Astrocyte (in vitro differentiated cells and primary cell): ENCODE data around the gene PADI2.

ENCODE experiments used
- EZH2 ChIP-seq: IDR thresholded peaks from 2 replicates; pipeline ENCODE4 v1.6.1; 2012; ENCODE audit warnings: mild to moderate bottlenecking, low read length, inconsistent platforms; ENCODE audit not compliant: insufficient read depth
- TF ChIP-seq, protein P1 (sequence below): IDR thresholded peaks from 2 replicates; pipeline ENCODE4 v1.5.1; 2011; ENCODE audit warnings: low read depth, mild to moderate bottlenecking, inconsistent platforms, low read length, moderate library complexity; ENCODE audit not compliant: insufficient read depth

DNA sequence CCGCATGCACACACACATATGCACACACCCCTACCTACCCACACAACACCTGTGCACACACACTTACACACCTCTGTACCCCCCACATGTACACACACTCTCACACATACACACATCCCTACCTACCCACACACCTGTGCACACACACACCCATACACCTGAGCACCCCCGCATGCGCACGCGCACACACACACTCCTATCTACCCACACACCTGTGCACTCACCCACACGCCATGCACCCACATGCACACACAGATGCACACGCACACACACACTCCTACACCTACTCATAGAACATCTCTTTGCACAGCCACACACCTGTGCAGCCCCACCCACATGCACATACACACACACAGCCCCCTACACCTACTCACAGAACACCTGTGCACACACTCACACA is 15.5 kb upstream of the PADI2 start:
- TF ChIP-seq, protein P1, sequence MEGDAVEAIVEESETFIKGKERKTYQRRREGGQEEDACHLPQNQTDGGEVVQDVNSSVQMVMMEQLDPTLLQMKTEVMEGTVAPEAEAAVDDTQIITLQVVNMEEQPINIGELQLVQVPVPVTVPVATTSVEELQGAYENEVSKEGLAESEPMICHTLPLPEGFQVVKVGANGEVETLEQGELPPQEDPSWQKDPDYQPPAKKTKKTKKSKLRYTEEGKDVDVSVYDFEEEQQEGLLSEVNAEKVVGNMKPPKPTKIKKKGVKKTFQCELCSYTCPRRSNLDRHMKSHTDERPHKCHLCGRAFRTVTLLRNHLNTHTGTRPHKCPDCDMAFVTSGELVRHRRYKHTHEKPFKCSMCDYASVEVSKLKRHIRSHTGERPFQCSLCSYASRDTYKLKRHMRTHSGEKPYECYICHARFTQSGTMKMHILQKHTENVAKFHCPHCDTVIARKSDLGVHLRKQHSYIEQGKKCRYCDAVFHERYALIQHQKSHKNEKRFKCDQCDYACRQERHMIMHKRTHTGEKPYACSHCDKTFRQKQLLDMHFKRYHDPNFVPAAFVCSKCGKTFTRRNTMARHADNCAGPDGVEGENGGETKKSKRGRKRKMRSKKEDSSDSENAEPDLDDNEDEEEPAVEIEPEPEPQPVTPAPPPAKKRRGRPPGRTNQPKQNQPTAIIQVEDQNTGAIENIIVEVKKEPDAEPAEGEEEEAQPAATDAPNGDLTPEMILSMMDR: no peak
- no peak for TF ChIP-seq EZH2
